K562 (cell line): ENCODE data around the gene NFATC1. TPM values are rescaled to one million over a fixed set of nuclear protein-coding genes. Genes with fewer than 3 reads are reported as not detected.

Source experiments
- ATAC-seq: fragments of 200-7000 bp; cut with Tn5 transposase; 3 replicates; pipeline ENCODE4 v1.9.1; 2020; ENCODE audit warnings: moderate library complexity
- BruUV-seq: library from RNA; stranded (reverse); fragments of 400-500 nt; replicated peaks from 2 replicates; lab custom pipeline; 2021; lab: Mats Ljungman, UMichigan
- CTCF ChIA-PET: fragments of 300-600 bp; formaldehyde crosslinking; extraction: SDS; loops from one replicate; lab custom pipeline; 2021; ENCODE audit warnings: low intra/inter-chr PET ratio; lab: Yijun Ruan, JAX
- POLR2A ChIA-PET: fragments of 300-600, 350-650 bp; sonication (Branson Sonifier 250); formaldehyde crosslinking; extraction: SDS; loops from one replicate; lab custom pipeline; 2021; ENCODE audit warnings: antibody characterized with exemption, inconsistent platforms; lab: Yijun Ruan, JAX
- DNase-seq, 4 experiments: peaks; one replicate each; pipeline versions ENCODE4 v3.0.0 to v3.0.0-alpha.2; 2011 to 2018; ENCODE audit warnings: low spot score in 3 of 4, mixed read lengths in 3 of 4; ENCODE audit errors: extremely low read depth in 1 of 4
- FAIRE-seq: peaks from 2 replicates; lab custom pipeline; 2011; peaks lifted over from hg19 to GRCh38; lab: Jason Lieb, UNC
- H2AFZ ChIP-seq: 2 replicates; pipeline ENCODE4 v1.6.0; 2011; ENCODE audit warnings: low read depth, low read length, control low read depth, inconsistent platforms
- H3K27ac ChIP-seq: fragments of 200-600 bp; 3 replicates; pipeline ENCODE4 v1.8.0; 2011; ENCODE audit warnings: low read depth, mild to moderate bottlenecking, control low read depth, inconsistent platforms, low read length, moderate library complexity, mixed read lengths; ENCODE audit errors: extremely low read depth
- H3K27me3 ChIP-seq, 2 experiments: fragments of 300-600 bp in 1 of 2; 2 replicates in 1 of 2; 3 replicates in 1 of 2; pipeline versions ENCODE4 v1.6.0 to v1.8.0; 2011; ENCODE audit warnings: inconsistent platforms in 2 of 2, low read length in 2 of 2, mild to moderate bottlenecking in 1 of 2, mixed read lengths in 1 of 2, moderate library complexity in 1 of 2; ENCODE audit not compliant: control insufficient read depth in 2 of 2, insufficient read depth in 2 of 2
- H3K36me3 ChIP-seq: fragments of 300-600 bp; 3 replicates; pipeline ENCODE4 v1.8.0; 2011; ENCODE audit warnings: mild to moderate bottlenecking, low read length, inconsistent platforms; ENCODE audit not compliant: control insufficient read depth, insufficient read depth
- H3K4me1 ChIP-seq, 2 experiments: fragments of 200-600 bp in 1 of 2; replicated peaks in 1 of 2; 2 replicates in 1 of 2; 3 replicates in 1 of 2; pipeline versions ENCODE4 v1.5.1 to v1.8.0; 2011; ENCODE audit warnings: inconsistent platforms in 2 of 2, low read length in 2 of 2, mild to moderate bottlenecking in 1 of 2, mixed read lengths in 1 of 2, moderate library complexity in 1 of 2; ENCODE audit not compliant: control insufficient read depth in 2 of 2, insufficient read depth in 2 of 2
- H3K4me2 ChIP-seq: 2 replicates; pipeline ENCODE4 v1.6.1; 2011; ENCODE audit warnings: low read length, control low read depth, inconsistent platforms, mixed read lengths; ENCODE audit not compliant: insufficient read depth
- H3K4me3 ChIP-seq: fragments of 200-600 bp; sonication (generic), shearing (Covaris generic); 2 replicates; pipeline ENCODE4 v1.5.1; 2016; ENCODE audit warnings: control low read depth, inconsistent platforms
- H3K79me2 ChIP-seq: fragments of 200-600 bp; 3 replicates; pipeline ENCODE4 v1.8.0; 2011; ENCODE audit warnings: low read length, inconsistent platforms; ENCODE audit not compliant: control insufficient read depth, insufficient read depth
- H3K9ac ChIP-seq, 2 experiments: 2 replicates each; pipeline versions ENCODE4 v1.6.0 to v1.6.1; 2011; ENCODE audit warnings: low read depth in 2 of 2, low read length in 2 of 2, control low read depth in 1 of 2, inconsistent platforms in 1 of 2, mild to moderate bottlenecking in 1 of 2, mixed read lengths in 1 of 2; ENCODE audit not compliant: insufficient read depth in 1 of 2
- H3K9me1 ChIP-seq: one replicate; pipeline ENCODE4 v1.6.0; 2011; ENCODE audit warnings: inconsistent platforms, mild to moderate bottlenecking, low read length, moderate library complexity; ENCODE audit not compliant: control insufficient read depth, insufficient read depth
- H3K9me3 ChIP-seq: replicated peaks from 2 replicates; pipeline ENCODE4 v1.5.1; 2011; ENCODE audit warnings: low read depth, low read length, inconsistent platforms; ENCODE audit not compliant: control insufficient read depth, insufficient read depth
- H4K20me1 ChIP-seq: replicated peaks from 2 replicates; pipeline ENCODE4 v1.6.1; 2011; ENCODE audit warnings: low read length, inconsistent platforms, mixed read lengths; ENCODE audit not compliant: control insufficient read depth, insufficient read depth
- ARID2 ChIP-seq: fragments of 450-650 bp; IDR thresholded peaks from 2 replicates; pipeline ENCODE4 v1.6.1; 2017; ENCODE audit warnings: antibody characterized with exemption, mild to moderate bottlenecking
- C11orf30 ChIP-seq: fragments of 450-650 bp; IDR thresholded peaks from 2 replicates; pipeline ENCODE4 v1.6.1; 2016; ENCODE audit warnings: low read depth, mild to moderate bottlenecking
- FOXA1 ChIP-seq: fragments of 450-650 bp; IDR thresholded peaks from 2 replicates; pipeline ENCODE4 v1.6.1; 2016; ENCODE audit warnings: mild to moderate bottlenecking, borderline replicate concordance
- HDAC1 ChIP-seq, 2 experiments: fragments of 450-650 bp; IDR thresholded peaks; 2 replicates each; pipeline ENCODE4 v1.6.1; 2016 to 2017; ENCODE audit warnings: inconsistent platforms in 1 of 2, mild to moderate bottlenecking in 1 of 2, moderate library complexity in 1 of 2
- HDAC3 ChIP-seq: fragments of 450-650 bp; IDR thresholded peaks from 2 replicates; pipeline ENCODE4 v1.6.1; 2018; ENCODE audit warnings: borderline replicate concordance, mild to moderate bottlenecking, moderate library complexity; ENCODE audit not compliant: partially characterized antibody
- IRF9 ChIP-seq: fragments of 450-650 bp; IDR thresholded peaks from 2 replicates; pipeline ENCODE4 v1.6.1; 2016; ENCODE audit warnings: missing biosample characterization, missing genetic modification characterization
- MAZ ChIP-seq, 2 experiments: fragments of 450-650 bp in 1 of 2; sonication (generic) in 1 of 2; formaldehyde crosslinking; IDR thresholded peaks in 1 of 2; conservative IDR thresholded peaks in 1 of 2; 2 replicates each; pipeline versions ENCODE4 v1.4.0 to v1.5.0; 2020; ENCODE audit warnings: mild to moderate bottlenecking in 1 of 2, missing genetic modification reagents in 1 of 2
- RBBP5 ChIP-seq: fragments of 200-600 bp; sonication (generic); IDR thresholded peaks from 2 replicates; pipeline ENCODE4 v1.6.1; 2012; ENCODE audit warnings: borderline replicate concordance, mild to moderate bottlenecking, low read length, control low read depth, inconsistent platforms; ENCODE audit not compliant: insufficient read depth, poor library complexity, severe bottlenecking
- SIRT6 ChIP-seq: IDR thresholded peaks from one replicate; pipeline ENCODE4 v1.6.1; 2012; ENCODE audit warnings: low read depth, mild to moderate bottlenecking, control low read depth, inconsistent platforms, low read length, moderate library complexity
- SMAD3 ChIP-seq: fragments of 450-650 bp; formaldehyde crosslinking; conservative IDR thresholded peaks from 2 replicates; pipeline ENCODE4 v1.4.0; 2020; ENCODE audit warnings: mild to moderate bottlenecking
- SUPT5H ChIP-seq: fragments of 450-650 bp; IDR thresholded peaks from 2 replicates; pipeline ENCODE4 v1.6.1; 2016
- TRIM24 ChIP-seq, 2 experiments: fragments of 450-650 bp; IDR thresholded peaks; 2 replicates each; pipeline ENCODE4 v1.6.1; 2016
- ZNF277 ChIP-seq: fragments of 250-450 bp; sonication (Bioruptor Pico); IDR thresholded peaks from 2 replicates; pipeline ENCODE4 v1.8.0; 2022; ENCODE audit warnings: inconsistent platforms, mild to moderate bottlenecking, moderate library complexity, borderline replicate concordance
- ZNF395 ChIP-seq: fragments of 200-800 bp; sonication (Bioruptor generic); IDR thresholded peaks from 2 replicates; pipeline ENCODE4 v1.6.1; 2017; ENCODE audit warnings: missing genetic modification characterization, missing compliant biosample characterization
- ZNF511 ChIP-seq: sonication (generic); formaldehyde crosslinking; IDR thresholded peaks from 2 replicates; pipeline ENCODE4 v1.8.0; 2022; ENCODE audit warnings: mild to moderate bottlenecking, missing genetic modification reagents
- WGBS: fragments of 100-300 bp; shearing (Covaris generic); methylation state at CpG from one replicate; pipeline ENCODE4 v1.1.6; 2016; ENCODE audit warnings: low coverage, mixed read lengths; ENCODE audit not compliant: insufficient coverage; ENCODE audit errors: missing lambda C conversion rate; 5-methylcytosine and 5-hydroxymethylcytosine counted together
- in situ Hi-C: fragments of 300-500 bp; cut with MboI; formaldehyde crosslinking; loops from 4 replicates; pipeline ENCODE4 v1.15.0; 2018; ENCODE audit warnings: inconsistent platforms, mixed read lengths
- intact Hi-C: fragments of 100-400 bp; cut with micrococcal nuclease; formaldehyde crosslinking; loops from 2 replicates; pipeline ENCODE4 v1.14.2; 2022
- polyA plus RNA-seq, 8 experiments: library from polyadenylated mRNA; depleted of rRNA in 4 of 8; stranded (reverse) in 5 of 8; unstranded in 3 of 8; fragments of >200 nt; fragmentation: Nextera tagmentation in 2 of 8; fragmentation: Illumina TruSeq in 1 of 8; extraction: Ambion mirVana in 2 of 8; extraction: Trizol in 1 of 8; gene quantifications; 2 replicates each; pipeline versions ENCODE4 v1.2.1 to v1.2.3, GENCODE V29; 2011 to 2014; ENCODE audit warnings: inconsistent platforms in 1 of 8, missing spikeins in 1 of 8
- total RNA-seq, 7 experiments: library from RNA; depleted of rRNA in 6 of 7; stranded (reverse); fragments of >200 nt in 6 of 7; fragmentation: Illumina TruSeq in 2 of 7; extraction: Trizol in 2 of 7; gene quantifications; 2 replicates each; pipeline versions ENCODE4 v1.2.1 to v1.2.3, GENCODE V29; 2011 to 2021; ENCODE audit warnings: low replicate concordance in 1 of 7

Gene NFATC1
- total and polyA plus RNA-seq, 9 of the 15 experiments (the other 6 are each of a cell fraction or from before 2014, with no cell fraction given), result 1.1 to 16.4 (median 2.5) TPM

GRCh38 chr18:79396431-79397246, 909 bp downstream of the NFATC1 start (continued):
- no peak for TF ChIP-seq IRF9
- TF ChIP-seq SMAD3 (CRISPR knock-in tag), result no peak
- TF ChIP-seq RBBP5, result peak; percentile 57
- peak in 1 of 2 experiments; percentile 46; a peak in 1 of 4 replicates for TF ChIP-seq MAZ (CRISPR knock-in tag; conservative IDR thresholded peaks at IDR 0.05 in 1 of 2, IDR thresholded peaks at IDR 0.05 in 1 of 2)
- no peak for TF ChIP-seq HDAC1 (IDR thresholded peaks at IDR 0.05)
- TF ChIP-seq FOXA1, result no peak
- no peak for TF ChIP-seq C11orf30

- no peaks in the 10 kb centered on the region for H3K36me3 ChIP-seq
- ATAC-seq (no peak), DNase-seq (no peak), FAIRE-seq (no peak)
- ChIA-PET POLR2A (interaction anchor here (1.0 kb wide), 2 partner anchors 9 to 123 kb away, joined by 3 read pairs; no protein-coding TSS in a partner anchor), CTCF (no interaction called here)
- H3K4me2 ChIP-seq, result no peak overlapping the region; the same call in 1 of the 2 replicates
- H3K9ac ChIP-seq, result peak overlapping the region in 1 of 2 experiments; percentile 52; a peak in 1 of 4 replicates
- WGBS, result 83% methylated on average over 20 of the region's 27 CpGs
- in situ Hi-C loops (no loop called here), intact Hi-C loops (loop anchor here (5.0 kb wide), 2 partner anchors 110 to 130 kb away; no protein-coding TSS in a partner anchor)
- no peak overlapping the region for H2AFZ ChIP-seq
- no TSS peak for BruUV-seq
- peaks cover 3% of the 10 kb centered on the region for H3K9me1 ChIP-seq
- H4K20me1 ChIP-seq, result no peaks in the 10 kb centered on the region
- no peak overlapping the region for H3K27ac ChIP-seq
- H3K4me1 ChIP-seq, result peaks cover 0 to 76% of the 10 kb centered on the region in 2 experiments; a peak in 2 of 5 replicates
- no peaks in the 10 kb centered on the region for H3K9me3 ChIP-seq
- H3K4me3 ChIP-seq, result no peak overlapping the region
- peaks cover 9% of the 10 kb centered on the region for H3K79me2 ChIP-seq
- no peaks in the 10 kb centered on the region for H3K27me3 ChIP-seq
- no peak for TF ChIP-seq ZNF395 (CRISPR knock-in tag)
- TF ChIP-seq TRIM24 (IDR thresholded peaks at IDR 0.05), result no peak
- no peak for TF ChIP-seq ZNF511 (CRISPR knock-in tag)
- no peak for TF ChIP-seq ZNF277 (CRISPR knock-in tag)
- TF ChIP-seq SUPT5H, result no peak
- TF ChIP-seq SMAD3 (CRISPR knock-in tag), result no peak
- no peak for TF ChIP-seq SIRT6
- no peak for TF ChIP-seq ARID2
- TF ChIP-seq HDAC3, result no peak
These were observed 1.6 kb downstream of the NFATC1 start for GRCh38 chr18:79397247-79397829.
